BLaER1 (cell line): Measurements from ENCODE around the gene CD63.

Experiments
- H3K27ac ChIP-seq: shearing (Covaris generic); formaldehyde crosslinking; 2 replicates; pipeline ENCODE4 v1.8.1; 2022
- H3K27me3 ChIP-seq: shearing (Covaris generic); formaldehyde crosslinking; 2 replicates; pipeline ENCODE4 v1.8.1; 2022
- H3K36me3 ChIP-seq: shearing (Covaris generic); formaldehyde crosslinking; 2 replicates; pipeline ENCODE4 v1.8.1; 2022
- H3K4me1 ChIP-seq: shearing (Covaris generic); formaldehyde crosslinking; 2 replicates; pipeline ENCODE4 v1.8.1; 2022
- H3K4me2 ChIP-seq: shearing (Covaris generic); formaldehyde crosslinking; 2 replicates; pipeline ENCODE4 v1.8.1; 2022
- H3K4me3 ChIP-seq: shearing (Covaris generic); formaldehyde crosslinking; 2 replicates; pipeline ENCODE4 v1.8.1; 2022
- H3K9ac ChIP-seq: shearing (Covaris generic); formaldehyde crosslinking; 2 replicates; pipeline ENCODE4 v1.8.1; 2022
- H3K9me3 ChIP-seq: shearing (Covaris generic); formaldehyde crosslinking; 2 replicates; pipeline ENCODE4 v1.8.1; 2022
- H4K20me1 ChIP-seq: shearing (Covaris generic); formaldehyde crosslinking; 2 replicates; pipeline ENCODE4 v1.8.1; 2022
- Cebpa-rat ChIP-seq: shearing (Covaris generic); IDR thresholded peaks from 2 replicates; pipeline ENCODE4 v1.8.1; 2022

Gene CD63

GRCh38 chr12:55700255-55701018 lies 28.4 kb downstream of the CD63 start:
- Histone ChIP-seq H3K9me3 (no peaks in the 10 kb centered on the region), H3K4me3 (no peak overlapping the region), H4K20me1 (no peaks in the 10 kb centered on the region), H3K4me1 (no peaks in the 10 kb centered on the region), H3K27ac (no peak overlapping the region), H3K4me2 (no peak overlapping the region), H3K36me3 (no peaks in the 10 kb centered on the region), H3K27me3 (no peaks in the 10 kb centered on the region), H3K9ac (no peak overlapping the region)
- TF ChIP-seq Cebpa-rat: no peak

- no peaks in the 10 kb centered on the region for H3K4me1 ChIP-seq
- no peaks in the 10 kb centered on the region for H3K9me3 ChIP-seq
- no peak overlapping the region for H3K9ac ChIP-seq
- H3K27me3 ChIP-seq: no peaks in the 10 kb centered on the region
- no peak overlapping the region for H3K27ac ChIP-seq
- no peaks in the 10 kb centered on the region for H3K36me3 ChIP-seq
- no peak overlapping the region for H3K4me2 ChIP-seq
- no peak for TF ChIP-seq Cebpa-rat
- no peak overlapping the region for H3K4me3 ChIP-seq
- H4K20me1 ChIP-seq: no peaks in the 10 kb centered on the region
Observed at GRCh38 chr12:55699471-55700055, 29.2 kb downstream of the CD63 start.

- Histone ChIP-seq H3K9ac (no peak overlapping the region), H3K36me3 (no peaks in the 10 kb centered on the region), H3K9me3 (no peaks in the 10 kb centered on the region), H4K20me1 (no peaks in the 10 kb centered on the region), H3K27me3 (no peaks in the 10 kb centered on the region), H3K4me1 (no peaks in the 10 kb centered on the region), H3K4me2 (no peak overlapping the region), H3K27ac (no peak overlapping the region), H3K4me3 (no peak overlapping the region)
- TF ChIP-seq Cebpa-rat: no peak
Observed at GRCh38 chr12:55698965-55699364, 29.8 kb downstream of the CD63 start.

- Histone ChIP-seq H3K9ac (no peak overlapping the region), H3K4me3 (no peak overlapping the region), H4K20me1 (no peaks in the 10 kb centered on the region), H3K4me1 (no peaks in the 10 kb centered on the region), H3K4me2 (no peak overlapping the region), H3K27ac (no peak overlapping the region), H3K27me3 (no peaks in the 10 kb centered on the region), H3K9me3 (no peaks in the 10 kb centered on the region), H3K36me3 (no peaks in the 10 kb centered on the region)
- no peak for TF ChIP-seq Cebpa-rat
Observed at GRCh38 chr12:55698241-55698955, 30.4 kb downstream of the CD63 start.

GRCh38 chr12:55697686-55698085 lies 31.1 kb downstream of the CD63 start:
- Histone ChIP-seq H3K36me3 (no peaks in the 10 kb centered on the region), H3K4me3 (no peak overlapping the region), H3K9ac (no peak overlapping the region), H3K4me2 (no peak overlapping the region), H3K27me3 (no peaks in the 10 kb centered on the region), H3K27ac (no peak overlapping the region), H4K20me1 (no peaks in the 10 kb centered on the region), H3K4me1 (no peaks in the 10 kb centered on the region), H3K9me3 (no peaks in the 10 kb centered on the region)
- no peak for TF ChIP-seq Cebpa-rat

GRCh38 chr12:55696796-55697462 lies 31.9 kb downstream of the CD63 start:
- Histone ChIP-seq H3K4me1 (no peaks in the 10 kb centered on the region), H3K9ac (no peak overlapping the region)

GRCh38 chr12:55696141-55696540 lies 32.7 kb downstream of the CD63 start:
- H3K36me3 ChIP-seq: no peaks in the 10 kb centered on the region
- H3K4me1 ChIP-seq: no peaks in the 10 kb centered on the region
- no peak overlapping the region for H3K4me2 ChIP-seq
- H3K27me3 ChIP-seq: no peaks in the 10 kb centered on the region
- H3K9me3 ChIP-seq: no peaks in the 10 kb centered on the region
- no peak overlapping the region for H3K27ac ChIP-seq
- H3K9ac ChIP-seq: no peak overlapping the region
- no peak for TF ChIP-seq Cebpa-rat
- no peak overlapping the region for H3K4me3 ChIP-seq
- no peaks in the 10 kb centered on the region for H4K20me1 ChIP-seq

More at GRCh38 chr12:55696796-55697462, 31.9 kb downstream of the CD63 start:
- no peaks in the 10 kb centered on the region for H4K20me1 ChIP-seq
- no peaks in the 10 kb centered on the region for H3K36me3 ChIP-seq
- TF ChIP-seq Cebpa-rat: no peak
- H3K9me3 ChIP-seq: no peaks in the 10 kb centered on the region
- no peaks in the 10 kb centered on the region for H3K27me3 ChIP-seq
- H3K4me2 ChIP-seq: no peak overlapping the region
- H3K27ac ChIP-seq: no peak overlapping the region
- H3K4me3 ChIP-seq: no peak overlapping the region

GRCh38 chr12:55695349-55695748 lies 33.5 kb downstream of the CD63 start:
- TF ChIP-seq Cebpa-rat: no peak
- H3K4me3 ChIP-seq: no peak overlapping the region
- H3K9me3 ChIP-seq: no peaks in the 10 kb centered on the region
- no peaks in the 10 kb centered on the region for H3K36me3 ChIP-seq
- no peaks in the 10 kb centered on the region for H4K20me1 ChIP-seq
- H3K4me1 ChIP-seq: no peaks in the 10 kb centered on the region
- no peak overlapping the region for H3K9ac ChIP-seq
- no peak overlapping the region for H3K27ac ChIP-seq
- no peak overlapping the region for H3K4me2 ChIP-seq
- no peaks in the 10 kb centered on the region for H3K27me3 ChIP-seq

- no peak for TF ChIP-seq Cebpa-rat
- no peaks in the 10 kb centered on the region for H3K4me1 ChIP-seq
- H3K9ac ChIP-seq: no peak overlapping the region
- H3K9me3 ChIP-seq: no peaks in the 10 kb centered on the region
- H3K36me3 ChIP-seq: no peaks in the 10 kb centered on the region
- H3K4me3 ChIP-seq: no peak overlapping the region
- no peak overlapping the region for H3K4me2 ChIP-seq
- H3K27ac ChIP-seq: no peak overlapping the region
- no peaks in the 10 kb centered on the region for H4K20me1 ChIP-seq
- H3K27me3 ChIP-seq: no peaks in the 10 kb centered on the region
Observed at GRCh38 chr12:55694651-55695050, 34.2 kb downstream of the CD63 start.

GRCh38 chr12:55694188-55694515 lies 34.7 kb downstream of the CD63 start:
- H3K27me3 ChIP-seq: no peaks in the 10 kb centered on the region
- no peaks in the 10 kb centered on the region for H3K4me1 ChIP-seq
- H3K36me3 ChIP-seq: no peaks in the 10 kb centered on the region
- H3K9ac ChIP-seq: no peak overlapping the region
- no peaks in the 10 kb centered on the region for H4K20me1 ChIP-seq
- no peak overlapping the region for H3K27ac ChIP-seq
- H3K4me2 ChIP-seq: no peak overlapping the region
- no peak overlapping the region for H3K4me3 ChIP-seq
- TF ChIP-seq Cebpa-rat: no peak
- H3K9me3 ChIP-seq: no peaks in the 10 kb centered on the region
